ENCODE measurements around the gene NANOS2.

The NANOS2 gene

DNA sequence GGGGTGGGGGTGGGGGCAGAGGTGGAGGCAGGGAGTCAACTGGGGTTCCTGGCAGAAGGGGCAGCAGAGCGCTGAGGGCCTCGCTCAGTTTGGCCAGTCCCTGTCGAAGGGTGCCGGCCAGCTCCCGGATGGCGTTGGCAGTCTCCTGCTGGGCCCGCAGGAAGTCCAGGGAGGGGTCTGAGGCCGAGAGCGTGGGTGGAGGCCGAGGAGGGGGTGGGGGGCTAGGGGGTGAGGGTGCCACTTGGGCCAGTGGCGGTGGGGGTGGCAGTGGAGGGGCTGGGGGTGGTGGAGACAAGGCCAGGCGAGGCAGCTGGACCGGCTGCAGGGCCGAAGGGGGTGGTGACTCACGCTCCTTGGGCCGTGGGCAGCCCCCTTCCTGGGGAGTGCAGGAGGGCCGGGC is 23.7 kb downstream of the NANOS2 start:
- DNase-seq, result no peak

DNA sequence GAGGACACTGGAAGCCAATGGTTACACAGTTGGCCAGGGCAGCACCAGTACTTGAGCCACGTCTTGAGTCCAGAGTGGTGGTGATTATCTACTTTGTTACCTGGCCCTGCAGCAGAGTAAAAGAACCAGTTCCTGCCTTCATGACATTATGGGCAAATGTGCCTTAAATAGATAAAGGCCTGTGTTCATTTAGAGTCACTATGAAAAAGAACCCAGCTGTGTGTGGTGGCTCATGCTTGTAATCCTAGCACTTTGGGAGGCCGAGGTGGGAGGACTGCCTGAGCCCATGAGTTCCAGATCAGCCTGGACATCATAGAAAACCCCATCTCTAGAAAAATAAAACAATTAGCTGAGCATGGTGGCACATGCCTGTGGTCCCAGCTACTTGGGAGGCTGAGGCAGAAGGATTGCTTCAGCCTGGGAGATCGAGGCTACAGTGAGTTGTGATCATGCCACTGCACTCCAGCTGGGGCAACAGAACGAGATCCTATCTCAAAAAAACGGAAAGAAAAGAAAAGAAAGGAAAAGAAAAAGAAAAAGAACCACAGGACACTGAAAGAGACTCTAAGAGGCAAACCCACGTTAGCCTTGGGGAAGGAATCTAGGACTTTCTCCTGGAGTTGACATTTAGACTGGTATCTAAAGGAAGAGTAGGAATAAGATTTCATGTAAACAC is 25.2 kb downstream of the NANOS2 start:
- no peak for DNase-seq

DNA sequence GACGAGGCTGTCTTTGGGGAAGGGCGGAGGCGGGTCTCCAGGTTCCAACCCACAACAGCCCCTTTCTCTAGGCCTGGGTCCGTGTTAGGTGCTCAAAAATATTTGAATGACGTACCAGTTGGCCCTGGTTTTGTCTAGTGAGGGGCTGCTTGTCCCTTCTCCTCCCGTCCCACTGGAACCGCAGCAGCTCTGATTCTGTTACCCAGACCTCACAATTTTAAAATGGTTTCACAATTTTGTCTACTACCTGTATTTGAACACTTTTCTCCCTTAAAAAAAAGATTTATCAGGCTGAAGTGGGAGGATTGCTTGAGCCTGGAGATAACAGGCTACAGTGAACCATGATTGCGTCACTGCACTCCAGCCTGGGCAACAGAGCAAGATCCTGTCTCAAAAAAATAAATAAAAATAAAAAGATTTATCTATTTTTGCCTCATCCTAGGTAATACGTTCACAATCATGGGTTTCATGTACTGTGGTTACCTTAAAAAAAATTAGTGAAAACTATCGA is 27.3 kb downstream of the NANOS2 start:
- DNase-seq, result no peak

DNA sequence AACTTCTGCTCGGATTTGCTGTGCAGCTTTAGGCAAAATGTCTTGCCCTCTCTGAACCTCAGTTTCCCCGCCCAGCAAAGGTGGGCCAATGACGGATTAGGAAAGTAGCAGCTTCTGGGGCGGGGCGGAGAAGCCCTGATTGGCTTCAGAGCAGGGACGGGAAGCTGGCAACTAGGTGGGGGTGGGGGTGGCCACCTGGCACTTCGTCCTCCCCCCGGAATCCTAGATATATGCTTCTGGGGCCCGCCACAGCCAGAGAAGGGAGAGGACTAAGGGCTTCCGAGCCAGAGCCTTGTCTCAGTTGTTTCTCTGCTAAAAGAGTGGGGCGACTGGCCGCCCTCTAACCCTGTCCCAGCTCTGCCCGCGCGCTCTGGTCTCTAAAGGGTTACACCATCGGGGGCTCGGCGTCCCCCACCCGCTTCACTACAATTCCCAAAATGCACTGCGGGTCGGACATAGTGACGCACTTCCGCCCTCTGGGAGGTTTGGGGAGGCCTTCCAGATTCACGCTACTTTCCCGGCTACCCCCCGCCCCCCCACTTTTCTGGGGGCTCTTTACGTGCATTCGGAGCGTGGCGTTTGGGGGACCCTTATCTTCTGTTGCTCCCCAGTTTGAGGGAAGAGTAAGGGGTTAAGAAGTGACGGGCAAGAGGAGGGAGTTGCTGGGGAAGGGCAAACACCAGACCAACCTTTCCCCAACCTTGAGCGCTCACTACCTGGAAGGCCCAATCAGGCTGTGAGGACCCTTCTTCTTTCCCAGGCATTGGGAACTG is 28.0 kb downstream of the NANOS2 start:
- peak; percentile 26 to 81 for DNase-seq

DNA sequence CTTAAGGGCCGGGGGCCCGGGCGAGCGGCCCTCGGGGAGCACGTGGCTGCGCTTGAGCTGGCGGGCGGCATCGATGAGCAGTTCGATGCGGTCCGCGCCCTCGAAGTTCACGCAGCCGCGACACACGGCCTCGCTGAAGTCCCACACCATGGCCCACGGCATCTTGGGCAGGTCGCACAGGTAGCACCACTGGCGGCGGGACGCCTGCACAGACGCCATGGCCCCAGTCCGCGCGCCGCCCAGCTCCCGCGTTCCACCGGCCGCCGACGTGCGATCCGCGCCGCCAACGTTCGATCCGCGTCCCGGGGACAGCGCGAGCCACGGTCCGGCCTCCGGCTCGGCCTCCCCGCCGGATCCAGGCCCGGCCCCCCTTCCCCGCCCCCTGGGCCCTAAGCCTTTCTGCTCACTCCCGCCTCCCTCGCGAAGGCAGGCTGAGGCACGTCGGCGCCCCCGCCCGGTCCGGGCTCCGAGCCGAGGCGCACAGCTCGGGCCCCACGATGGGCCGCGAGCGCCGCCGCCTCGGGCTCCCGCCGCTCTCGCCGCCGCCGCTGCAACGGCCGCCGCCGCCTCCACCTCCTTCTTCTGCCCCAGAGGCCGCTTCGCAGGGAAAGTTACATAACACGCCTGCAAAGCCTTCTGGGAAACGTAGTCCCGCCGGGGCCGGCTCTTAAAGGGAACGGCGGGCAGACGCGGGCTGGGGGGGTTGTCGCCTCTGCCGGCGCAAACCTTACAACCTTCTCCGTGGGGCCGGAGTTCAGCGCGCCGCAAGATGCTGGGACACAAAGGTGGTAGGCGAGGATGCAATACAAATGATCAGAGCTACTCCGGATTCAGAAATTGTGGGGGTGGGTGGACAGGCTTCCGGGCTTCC is 28.8 kb downstream of the NANOS2 start, which contains the start of gene IRF2BP1:
IRF2BP1 (minus strand) TSS at position 586 of the 871 bp plus-strand sequence; CDS start at position 219, 367 bp downstream.
- DNase-seq, result peak; percentile 8 to 50

DNA sequence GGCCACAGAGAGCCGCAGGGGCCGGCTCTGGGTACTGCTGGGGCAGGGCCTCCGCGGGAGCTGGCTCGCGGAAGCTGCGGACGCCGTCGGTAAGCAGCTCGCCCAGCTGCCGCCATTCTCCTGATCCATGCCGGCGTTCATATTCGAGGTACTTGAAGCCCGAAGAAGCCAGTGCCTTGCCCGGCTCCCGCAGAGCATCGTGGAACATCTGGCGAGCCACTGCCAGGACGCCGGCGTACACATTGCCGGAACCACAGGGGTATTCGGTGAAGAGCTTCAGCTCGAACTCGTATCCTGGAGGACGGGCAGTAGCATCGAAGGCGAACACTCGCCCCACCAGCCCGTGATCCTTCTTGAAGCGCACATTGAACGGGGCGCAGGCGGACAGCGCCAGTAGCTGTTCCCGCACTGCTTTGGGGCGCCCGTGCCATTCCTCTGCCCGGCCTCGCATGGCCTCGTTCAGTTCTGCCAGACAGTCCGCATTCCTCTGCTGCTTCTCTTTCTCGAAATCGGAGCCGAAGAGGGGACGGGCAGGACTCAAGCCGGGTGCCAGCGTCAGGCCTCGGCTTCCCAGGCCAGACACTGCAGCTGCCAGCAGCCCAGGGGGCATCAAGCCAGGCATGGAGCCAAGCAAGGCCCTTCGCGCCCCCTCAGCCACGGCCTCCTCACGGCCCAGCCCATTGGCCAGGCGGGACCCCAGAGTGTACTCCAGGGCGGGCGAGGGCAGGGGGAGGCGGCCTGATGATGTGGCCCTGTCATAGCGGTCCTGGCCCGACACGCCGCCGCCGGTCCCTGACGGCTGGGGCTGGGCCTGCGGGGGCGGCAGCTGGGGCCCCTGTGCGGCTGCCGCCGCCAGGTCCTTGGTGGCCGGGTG is 29.7 kb downstream of the NANOS2 start:
- DNase-seq, result no peak

DNA sequence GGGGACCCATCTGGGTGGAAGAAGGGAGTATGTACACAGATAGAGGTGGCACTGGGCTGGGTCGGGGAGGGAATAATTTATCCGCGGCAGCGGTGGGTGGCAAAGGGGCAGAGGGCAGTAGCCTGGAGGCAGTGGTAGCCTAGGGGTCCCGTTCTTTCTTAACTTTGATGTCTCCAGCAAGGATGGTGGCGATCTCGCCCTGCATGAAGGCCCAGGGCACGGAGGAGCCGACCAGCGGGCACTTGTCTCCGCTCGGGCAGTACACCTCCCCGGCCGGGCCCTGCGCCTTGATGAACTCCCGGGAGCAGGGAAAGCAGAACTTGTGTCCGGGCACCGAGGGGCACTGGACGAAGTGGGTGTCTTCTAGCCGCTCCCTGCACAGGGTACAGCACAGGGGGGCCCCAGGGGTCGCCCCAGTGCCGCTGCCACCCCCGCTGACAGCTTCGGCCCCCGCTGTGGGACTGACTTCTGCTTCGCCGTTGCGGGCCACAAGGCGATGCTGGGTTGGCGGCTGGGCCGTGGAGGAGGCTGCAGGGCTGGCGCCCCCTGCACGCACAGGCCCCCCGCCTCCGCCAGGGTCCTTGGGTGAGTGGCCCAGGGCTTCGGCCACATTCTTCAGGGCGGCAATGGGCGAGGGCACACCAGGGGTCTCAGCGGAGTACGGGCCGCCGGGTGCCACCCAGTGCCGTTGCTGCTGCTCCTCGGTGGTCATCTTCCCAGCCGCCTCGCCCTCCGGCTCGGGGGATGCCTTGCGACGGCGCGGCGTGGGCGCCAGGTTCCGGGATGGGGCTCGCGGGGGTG is 30.5 kb downstream of the NANOS2 start:
- no peak for DNase-seq

DNA sequence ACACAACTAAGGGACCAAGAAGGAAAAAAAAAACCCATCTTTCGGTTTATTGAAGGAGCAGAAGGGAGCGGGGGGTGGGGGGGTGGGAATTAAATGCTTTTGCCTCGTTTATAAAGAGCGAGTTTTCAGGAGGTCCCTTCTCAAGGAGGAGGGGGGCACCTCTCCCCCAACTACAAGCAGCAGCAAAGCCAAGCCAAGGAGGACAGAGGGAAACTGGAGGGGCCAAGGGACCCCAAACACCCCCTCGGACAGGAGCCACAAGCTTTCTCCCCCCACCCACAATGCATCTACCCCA is 31.0 kb downstream of the NANOS2 start:
- no peak for DNase-seq

DNA sequence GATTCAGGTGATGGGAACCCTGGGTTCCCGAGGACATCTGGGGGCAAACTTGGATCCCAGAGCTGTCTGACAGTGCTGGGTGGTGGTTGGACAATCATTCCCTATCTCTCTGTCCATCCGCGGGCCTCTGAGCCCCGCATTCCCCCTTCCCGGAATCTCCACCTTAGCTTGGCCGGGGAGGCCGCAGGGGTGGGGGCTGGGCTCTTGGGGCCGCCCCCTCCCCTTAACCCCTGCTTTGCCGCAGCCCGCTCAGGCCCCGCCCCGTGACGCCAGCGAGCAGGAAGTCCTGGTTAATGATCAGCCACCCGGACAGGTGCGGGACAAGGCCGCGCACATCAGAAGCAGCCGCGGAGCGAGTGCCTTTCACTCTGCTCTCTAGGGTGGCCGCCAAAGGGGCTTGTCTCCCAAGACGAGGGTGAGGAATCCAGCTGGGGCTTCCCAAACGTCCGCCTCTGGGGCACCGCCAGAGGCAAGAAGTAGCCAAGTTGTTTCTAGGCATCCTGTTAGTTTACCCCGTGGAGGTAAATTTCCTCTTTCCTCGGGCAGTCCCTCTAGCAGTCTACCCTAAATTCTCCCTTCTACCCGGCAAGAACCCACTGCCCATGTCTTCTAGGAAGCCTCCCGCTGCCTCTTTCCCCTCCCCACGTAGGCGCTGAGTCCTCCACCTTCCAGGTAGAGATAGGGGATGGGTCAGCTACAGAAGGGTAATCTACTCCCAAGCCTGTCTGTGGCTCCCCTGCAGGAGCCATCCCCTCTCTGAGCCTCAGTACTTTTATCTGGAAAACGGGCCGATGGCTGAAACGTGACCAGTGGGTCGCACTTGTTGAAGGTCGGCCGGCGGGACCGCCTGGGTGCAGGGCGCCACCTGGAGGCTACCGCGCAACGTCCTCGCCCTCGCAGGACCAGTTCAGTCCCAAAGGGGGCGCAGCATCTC is 31.7 kb downstream of the NANOS2 start:
- no peak for DNase-seq

DNA sequence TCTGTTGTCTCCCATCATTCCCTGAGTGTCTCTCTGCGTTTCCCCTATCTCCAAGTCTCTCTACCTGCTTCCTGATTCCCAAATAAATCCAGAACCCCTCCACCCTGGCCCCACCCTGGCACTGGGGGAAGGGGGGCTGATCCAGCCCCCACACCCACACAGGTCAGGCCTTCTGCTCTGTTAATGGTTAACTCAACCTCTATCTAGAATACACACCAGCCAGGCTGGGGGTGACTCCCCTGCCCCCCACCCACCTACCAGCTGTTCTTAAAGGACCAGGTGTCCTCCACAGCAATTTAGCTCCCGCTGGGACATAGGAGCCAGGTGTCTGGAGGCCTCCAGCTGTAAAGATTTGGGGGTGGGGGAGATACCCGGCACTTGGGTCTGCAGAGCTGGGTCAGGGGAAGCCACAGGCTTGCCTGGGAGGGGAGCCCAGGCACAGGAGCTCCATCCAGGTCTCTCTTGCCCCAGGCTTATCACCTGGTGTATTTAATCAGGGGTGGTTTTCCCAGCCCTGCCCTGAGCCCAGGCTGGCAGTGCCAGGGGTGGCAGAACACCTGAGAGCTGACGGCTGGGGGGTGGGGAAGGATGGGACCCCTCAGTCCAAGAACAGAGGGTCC is 32.6 kb downstream of the NANOS2 start:
- DNase-seq, result no peak

DNA sequence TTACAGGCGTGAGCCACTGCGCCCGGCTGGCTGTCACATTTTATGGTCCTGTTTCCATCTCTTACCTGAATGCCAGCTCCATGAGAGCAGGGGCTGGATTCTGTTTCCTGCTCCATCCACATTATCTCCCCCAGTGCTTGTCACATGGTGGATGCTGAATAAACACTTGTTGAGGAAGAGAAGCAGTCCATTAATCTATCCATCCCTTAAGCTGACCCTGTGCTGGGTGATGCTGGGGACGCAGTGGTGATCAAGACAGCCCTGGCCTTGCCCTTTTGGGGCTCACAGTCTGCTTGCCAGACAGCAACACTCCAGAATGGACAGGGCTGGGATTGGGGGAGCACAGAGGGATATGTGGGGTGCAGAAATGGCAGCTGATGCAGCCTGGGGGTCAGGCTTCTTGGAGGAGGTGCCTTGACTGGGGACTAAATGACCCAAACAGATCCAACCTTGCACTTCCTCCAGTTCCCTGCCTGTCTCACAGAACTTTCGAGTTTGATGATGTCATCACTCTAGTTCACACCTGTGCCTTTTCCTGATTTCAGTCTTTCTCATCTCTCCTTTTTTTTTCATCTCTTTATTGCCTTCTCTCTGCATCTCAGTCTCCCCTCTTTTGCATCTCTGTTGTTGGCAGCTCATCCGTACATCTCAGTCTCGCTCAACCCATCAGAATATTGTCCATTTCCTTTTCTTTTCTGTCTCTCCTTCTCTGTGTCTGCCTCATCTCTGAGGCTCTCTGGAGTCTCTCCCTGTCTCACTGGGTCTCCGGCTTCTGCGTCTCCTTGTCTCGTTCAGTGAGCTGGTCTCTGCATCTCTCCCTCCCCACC is 33.3 kb downstream of the NANOS2 start:
- no peak for DNase-seq

DNA sequence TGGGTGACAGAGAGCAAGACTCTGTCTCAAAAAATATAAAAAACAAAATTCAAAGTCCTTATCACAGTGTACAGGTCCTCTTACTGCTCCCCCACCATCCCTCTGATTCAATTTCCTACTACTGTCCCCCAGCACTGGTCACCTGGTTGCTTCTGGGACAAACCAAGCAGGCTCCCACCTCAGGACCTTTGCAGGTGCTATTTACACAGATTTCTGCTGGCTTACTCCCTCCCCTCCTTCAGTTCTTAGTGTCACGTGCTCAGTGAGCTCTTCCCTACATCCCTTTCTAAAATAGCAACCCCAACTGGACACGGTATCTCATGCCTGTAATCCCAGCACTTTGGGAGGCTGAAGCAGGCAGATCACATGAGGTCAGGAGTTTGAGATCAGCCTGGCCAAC is 34.6 kb downstream of the NANOS2 start:
- no peak for DNase-seq

DNA sequence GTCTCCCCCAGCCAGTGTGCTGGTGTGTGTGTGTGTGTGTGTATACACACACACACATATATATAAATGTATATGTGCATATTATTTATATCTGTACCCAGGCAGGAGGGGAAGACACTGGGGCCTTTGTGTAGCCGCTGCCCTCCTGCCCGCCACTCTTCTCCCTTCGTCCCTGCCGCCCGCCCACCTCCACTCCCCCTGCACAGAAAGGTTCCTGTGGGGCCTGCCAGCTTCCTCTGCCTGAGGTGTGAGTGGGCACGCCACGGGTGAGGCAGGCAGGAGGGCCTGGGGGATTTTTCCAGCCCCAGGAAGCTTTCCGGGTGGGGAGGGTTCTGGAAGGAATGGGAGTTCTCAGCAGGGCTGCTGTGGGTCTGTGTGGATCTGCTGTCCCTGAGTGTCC is 35.5 kb downstream of the NANOS2 start:
- no peak for DNase-seq

DNA sequence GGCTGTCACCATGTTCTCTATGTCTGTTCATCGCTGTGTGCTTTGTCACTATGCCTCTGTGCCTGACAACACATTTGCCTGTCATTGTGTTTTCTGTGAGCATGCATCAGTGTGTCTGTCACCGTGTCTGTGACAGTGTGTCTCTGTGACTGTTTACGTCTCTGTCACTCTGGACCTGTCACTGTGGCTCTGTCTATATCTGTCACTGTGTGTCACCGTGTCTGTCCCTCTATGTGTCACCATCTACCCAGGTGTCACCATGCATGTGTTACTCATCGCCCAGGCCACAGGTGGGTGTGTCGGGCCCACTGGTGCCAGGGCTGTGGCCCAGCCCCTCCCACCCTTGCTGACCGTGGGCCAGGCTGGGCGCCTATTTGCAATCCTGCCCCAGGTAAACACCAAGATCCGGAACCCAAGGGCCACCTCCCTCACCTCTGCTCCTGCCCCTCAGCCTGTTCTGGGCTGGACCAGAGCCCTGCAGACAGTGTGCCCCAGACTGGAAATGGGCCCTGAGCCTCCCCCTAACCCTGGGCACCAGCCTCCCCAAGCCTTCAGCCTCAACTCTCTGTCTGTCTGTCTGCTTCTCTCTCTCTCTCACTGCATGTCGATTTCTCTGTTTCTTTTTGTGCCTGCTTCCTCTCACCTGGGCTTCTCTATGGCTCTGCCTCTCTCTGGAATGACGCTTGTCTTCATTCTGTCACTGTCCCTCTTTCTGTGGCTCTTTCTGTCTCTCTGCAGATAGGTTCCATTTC is 36.4 kb downstream of the NANOS2 start:
- no peak for DNase-seq

DNA sequence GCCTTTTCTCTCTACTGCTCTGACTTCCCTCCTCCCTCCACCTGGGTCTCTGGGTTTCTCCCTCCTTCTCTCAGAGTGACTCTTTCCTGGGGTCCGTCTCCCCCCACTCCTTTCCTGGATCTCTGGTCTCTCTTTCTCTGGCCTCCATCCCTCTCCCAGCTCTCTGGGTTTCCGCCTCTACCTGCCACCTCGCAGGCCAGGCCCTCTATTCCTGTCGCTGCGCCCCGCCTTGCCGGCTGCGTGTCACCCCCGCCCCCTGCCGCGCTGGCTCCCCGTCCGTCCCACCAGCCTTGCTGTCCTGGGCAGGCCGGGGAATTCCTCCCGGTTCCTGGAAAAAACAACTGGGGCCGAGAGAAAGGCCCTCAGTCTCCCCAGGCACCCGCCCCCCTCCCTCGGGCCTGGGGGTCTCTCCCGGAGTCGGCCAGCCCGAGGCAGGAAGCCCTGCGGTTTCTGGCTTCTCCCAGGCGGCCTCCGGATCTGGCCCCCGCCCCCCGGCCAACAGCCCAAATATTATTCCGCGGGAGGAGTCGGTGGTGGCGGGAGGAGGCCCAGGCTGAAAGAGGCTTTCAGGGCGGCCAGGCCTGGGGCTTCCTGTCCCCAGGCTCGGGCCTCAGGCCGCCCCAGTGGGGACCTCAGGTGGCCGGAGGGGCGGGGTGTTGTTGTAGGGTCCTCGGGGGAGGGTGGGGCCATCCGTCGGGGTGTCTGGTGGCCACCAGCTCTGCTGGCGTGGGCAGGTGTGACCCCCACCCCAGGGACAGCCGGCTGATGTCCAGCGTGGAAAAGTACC is 38.0 kb downstream of the NANOS2 start:
- DNase-seq, result no peak

DNA sequence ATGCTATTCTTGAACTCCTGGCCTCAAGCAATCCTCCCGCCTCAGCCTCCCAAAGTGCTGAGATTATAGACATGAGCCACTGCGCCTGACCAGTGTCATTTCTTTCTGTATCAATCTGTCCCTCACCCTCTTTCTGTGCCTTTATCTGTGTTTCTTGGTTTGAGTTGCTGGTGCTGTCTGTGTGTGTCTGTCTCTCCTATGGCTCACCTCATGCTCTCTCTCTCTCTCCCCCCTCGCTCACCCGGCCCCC is 38.5 kb downstream of the NANOS2 start:
- no peak for DNase-seq

DNA sequence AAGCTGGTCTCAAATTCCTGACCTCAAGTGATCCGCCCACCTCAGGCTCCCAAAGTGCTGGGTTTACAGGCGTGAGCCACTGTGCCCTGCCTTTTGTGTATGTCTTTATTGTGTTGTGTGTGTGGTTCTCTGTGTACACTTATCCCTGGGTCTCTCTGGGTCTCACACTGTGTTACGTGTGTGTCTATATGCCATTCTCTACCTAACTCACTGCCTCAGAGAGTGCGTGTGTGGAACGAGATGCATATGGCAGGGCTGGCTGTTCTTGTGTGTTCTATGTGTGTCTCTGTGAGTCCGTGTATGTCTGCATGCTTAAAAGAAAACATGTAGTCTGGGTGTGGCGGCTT is 40.0 kb downstream of the NANOS2 start:
- DNase-seq, result no peak
